Activated naive CD4-positive, alpha-beta T cell (primary cell): ENCODE results near the gene YLPM1.
A peak's percentile ranks its signal among the peaks of the same experiment; 100 is the strongest.
"Not testable (repeated sequence)": the region's sequence is repeated elsewhere in the genome, so short reads cannot be mapped to it uniquely, and the experiment has no call there.

Source experiments
- DNase-seq, 4 experiments: peaks; one replicate each; lab custom pipeline; 2025; lab: John Stamatoyannopoulos, UW

YLPM1 gene, protein sequence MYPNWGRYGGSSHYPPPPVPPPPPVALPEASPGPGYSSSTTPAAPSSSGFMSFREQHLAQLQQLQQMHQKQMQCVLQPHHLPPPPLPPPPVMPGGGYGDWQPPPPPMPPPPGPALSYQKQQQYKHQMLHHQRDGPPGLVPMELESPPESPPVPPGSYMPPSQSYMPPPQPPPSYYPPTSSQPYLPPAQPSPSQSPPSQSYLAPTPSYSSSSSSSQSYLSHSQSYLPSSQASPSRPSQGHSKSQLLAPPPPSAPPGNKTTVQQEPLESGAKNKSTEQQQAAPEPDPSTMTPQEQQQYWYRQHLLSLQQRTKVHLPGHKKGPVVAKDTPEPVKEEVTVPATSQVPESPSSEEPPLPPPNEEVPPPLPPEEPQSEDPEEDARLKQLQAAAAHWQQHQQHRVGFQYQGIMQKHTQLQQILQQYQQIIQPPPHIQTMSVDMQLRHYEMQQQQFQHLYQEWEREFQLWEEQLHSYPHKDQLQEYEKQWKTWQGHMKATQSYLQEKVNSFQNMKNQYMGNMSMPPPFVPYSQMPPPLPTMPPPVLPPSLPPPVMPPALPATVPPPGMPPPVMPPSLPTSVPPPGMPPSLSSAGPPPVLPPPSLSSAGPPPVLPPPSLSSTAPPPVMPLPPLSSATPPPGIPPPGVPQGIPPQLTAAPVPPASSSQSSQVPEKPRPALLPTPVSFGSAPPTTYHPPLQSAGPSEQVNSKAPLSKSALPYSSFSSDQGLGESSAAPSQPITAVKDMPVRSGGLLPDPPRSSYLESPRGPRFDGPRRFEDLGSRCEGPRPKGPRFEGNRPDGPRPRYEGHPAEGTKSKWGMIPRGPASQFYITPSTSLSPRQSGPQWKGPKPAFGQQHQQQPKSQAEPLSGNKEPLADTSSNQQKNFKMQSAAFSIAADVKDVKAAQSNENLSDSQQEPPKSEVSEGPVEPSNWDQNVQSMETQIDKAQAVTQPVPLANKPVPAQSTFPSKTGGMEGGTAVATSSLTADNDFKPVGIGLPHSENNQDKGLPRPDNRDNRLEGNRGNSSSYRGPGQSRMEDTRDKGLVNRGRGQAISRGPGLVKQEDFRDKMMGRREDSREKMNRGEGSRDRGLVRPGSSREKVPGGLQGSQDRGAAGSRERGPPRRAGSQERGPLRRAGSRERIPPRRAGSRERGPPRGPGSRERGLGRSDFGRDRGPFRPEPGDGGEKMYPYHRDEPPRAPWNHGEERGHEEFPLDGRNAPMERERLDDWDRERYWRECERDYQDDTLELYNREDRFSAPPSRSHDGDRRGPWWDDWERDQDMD (N-terminal part only)

DNA sequence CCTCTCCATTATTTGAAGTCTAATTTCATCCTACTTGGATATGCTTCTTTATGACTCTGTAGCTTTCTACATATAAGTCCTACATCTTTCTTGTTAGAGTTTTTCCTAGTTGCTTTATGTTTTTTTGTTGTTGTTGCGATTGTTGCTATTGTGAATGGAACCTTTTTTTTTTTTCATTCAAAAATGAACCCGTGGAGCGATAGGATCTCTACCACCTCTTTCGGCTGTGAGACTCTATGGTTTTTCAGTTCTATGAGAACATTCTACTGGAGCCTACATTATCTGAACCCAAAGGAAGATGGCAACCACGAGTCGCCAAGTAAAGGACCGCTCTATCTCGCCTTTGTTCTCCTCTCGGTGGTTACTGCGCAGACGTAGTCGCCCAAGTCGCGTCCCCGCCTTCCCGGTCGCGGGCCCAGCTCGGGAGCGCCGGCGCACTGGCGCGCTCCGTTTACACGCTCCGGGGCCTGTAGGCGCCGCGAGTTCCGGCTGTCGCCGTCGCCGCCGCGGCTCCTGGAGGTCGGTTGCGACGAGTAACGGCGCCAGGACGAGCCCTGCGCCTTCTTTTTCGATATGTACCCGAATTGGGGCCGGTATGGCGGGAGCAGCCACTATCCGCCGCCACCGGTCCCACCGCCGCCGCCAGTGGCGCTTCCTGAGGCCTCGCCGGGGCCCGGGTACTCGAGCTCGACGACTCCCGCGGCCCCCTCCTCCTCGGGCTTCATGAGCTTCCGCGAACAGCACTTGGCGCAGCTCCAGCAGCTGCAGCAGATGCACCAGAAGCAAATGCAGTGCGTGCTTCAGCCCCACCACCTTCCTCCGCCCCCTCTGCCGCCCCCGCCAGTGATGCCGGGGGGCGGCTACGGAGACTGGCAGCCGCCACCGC, at the start of gene YLPM1:
TSS of gene YLPM1 (plus strand) at position 400 of the 886 bp plus-strand sequence. CDS start at position 574, 174 bp downstream.
- peak; percentile 71 to 86 (median 81) for DNase-seq

DNA sequence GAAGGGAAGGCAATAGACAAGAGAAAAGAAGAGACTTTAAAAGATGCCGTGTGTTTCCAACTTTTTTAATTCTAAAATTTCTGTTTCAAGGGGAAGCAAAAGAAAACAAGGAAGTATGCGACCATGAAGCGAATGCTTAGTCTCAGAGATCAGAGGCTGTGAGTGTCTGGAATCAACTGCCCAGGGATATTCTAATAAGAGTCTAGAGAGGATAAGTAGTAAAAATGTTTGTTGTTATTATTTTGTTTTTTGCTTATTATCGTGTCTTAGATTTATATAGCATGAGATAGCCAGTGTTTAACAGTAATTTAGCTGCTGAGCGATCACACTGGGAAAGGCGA, 49.8 kb upstream of the YLPM1 start:
- no peak for DNase-seq

DNA sequence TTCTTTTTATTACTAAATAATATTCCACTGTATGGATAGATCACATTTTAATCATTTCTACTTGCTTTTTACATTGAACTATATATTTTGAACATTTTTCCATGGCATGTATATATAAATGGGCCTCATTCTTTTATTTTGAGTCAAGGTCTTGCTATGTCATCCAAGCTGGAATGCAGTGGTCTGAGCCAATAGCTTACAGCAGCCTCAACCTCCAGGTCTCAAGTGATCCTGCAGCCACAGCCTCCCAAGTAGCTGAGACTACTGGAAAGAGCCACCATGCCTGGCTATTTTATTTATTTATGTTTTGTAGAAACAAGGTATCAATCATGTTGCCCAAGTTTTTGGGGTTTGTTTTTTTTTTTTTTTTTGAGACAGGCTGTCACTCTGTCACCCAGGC, 42.6 kb upstream of the YLPM1 start:
- no peak for DNase-seq

DNA sequence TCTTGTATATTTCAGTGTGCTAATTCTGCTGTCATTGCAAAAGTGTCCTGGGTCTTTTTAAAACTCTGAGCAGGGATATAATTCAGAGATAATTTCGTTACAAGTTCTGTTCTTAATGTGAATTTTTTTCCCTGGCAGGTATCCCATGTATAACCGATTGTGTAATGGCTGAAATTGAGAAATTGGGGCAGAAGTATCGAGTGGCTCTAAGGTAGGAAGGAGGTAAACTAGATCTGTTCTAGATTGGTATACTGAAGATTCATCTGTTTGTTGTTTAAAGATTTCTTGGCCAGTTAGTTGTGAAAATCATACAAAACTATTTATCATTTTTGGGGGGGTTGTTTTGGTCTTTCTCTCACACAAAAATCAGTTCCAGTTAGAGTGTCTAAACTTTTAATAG, 40.0 kb upstream of the YLPM1 start:
- DNase-seq, result no peak

DNA sequence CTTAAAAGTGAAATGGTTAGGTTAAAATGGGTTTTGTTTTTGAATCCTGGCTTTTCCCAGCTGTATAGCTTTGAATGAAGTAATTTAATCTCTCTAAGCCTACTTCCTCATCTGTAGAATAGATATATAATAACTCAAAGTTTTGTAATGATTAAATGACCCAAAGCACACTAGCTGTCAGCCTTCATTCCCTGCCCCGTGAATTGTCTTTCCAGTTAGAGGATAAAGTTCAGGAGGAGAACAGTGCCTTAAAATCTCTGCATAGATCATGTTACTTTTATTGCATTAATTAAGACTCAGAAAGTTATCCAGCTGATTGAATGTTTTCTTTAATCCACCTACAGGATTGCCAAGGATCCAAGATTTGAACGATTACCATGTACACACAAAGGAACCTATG, 30.7 kb upstream of the YLPM1 start:
- no peak for DNase-seq

DNA sequence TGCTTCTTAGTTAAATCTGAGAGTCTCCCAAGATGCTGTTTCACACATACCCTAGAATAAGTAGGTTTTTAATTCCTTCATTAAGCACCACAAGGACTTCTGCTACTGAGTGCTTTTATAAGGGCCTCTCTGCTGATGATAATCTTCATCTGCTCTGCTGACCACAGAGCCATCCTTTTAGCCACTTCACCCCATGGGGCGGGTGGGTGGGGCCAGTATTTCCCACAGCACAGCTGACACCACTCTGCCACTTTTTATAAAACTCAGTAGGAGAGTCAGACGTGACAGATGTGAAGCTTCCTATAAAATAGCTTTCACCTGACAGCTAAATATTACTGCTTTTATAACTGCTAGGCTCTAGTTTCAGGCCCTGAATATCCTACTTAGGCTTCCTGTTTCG, 29.9 kb upstream of the YLPM1 start:
- no peak for DNase-seq

DNA sequence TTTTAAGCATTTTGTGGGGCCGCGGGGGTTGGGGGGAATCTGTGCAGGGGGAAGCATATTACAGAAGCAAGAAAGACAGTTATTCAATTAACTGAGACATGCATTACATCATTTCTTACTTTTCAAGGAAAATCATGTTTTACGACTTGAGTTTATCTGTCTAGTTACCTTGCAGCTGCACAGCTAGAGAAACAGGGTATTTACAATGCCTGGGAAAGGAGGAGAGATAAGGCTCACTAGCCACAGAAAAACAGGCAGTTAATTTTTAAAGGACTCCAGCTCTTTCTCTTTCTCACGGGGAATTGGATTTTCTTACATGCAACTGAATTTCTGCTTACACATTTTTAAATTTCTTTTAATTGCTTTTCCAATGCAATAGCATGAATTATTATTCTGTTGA, 28.0 kb upstream of the YLPM1 start:
- no peak for DNase-seq

DNA sequence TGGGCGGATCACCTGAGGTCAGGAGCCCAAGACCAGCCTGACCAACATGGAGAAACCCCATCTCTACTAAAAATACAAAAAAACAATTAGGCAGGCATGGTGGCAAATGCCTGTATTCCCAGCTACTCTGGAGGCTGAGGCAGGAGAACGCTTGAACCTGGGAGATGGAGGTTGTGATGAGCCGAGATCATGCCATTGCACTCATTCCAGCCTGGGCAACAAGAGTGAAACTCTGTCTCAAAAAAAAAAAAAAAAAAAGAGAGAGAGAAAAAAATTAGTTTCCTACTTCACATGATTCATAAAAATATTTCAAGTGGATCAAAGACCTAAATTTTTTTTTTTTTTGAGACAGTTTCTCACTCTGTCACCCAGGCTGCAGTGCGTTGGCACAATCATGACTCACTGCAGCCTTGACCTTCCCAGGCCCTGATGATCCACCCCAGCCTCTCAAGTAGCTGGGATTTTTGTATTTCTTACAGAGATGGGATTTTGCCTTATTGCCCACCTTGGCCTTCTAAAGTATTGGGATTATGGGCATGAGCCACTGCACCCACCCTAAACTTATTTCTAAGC, 25.3 kb upstream of the YLPM1 start:
- DNase-seq, result no peak

DNA sequence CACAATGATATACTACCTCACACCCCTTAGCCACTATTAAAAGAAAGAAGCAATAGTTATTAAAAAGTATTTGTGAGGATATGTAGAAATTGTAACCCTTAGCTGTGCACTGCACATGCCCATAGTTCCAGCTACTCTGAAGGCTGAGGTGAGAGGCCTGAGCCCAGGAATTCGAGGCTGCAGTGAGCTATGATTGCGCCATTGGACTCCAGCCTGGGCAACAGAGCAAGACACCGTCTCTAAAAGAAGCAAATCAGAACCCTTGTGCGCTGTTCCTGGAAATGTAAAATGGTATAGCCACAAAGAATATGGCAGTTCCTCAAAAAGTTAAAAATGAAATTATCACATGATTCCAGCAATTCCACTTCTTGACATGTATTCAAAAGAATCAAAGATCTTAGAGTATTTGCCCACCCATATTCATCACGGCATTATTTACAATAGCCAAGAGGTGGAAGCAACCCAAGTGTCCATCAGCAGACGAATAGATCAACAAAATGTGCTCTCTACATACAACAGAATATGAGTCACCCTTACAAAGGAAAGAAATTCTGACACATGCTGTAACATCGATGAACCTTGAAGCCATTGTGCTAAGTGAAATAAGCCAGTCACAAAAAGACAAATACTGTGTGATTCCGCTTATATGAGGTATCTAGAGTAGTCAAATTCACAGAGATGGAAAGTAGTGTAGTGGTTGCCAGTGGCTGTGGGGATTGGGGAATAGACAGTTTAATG, 23.7 kb upstream of the YLPM1 start:
- no peak for DNase-seq

DNA sequence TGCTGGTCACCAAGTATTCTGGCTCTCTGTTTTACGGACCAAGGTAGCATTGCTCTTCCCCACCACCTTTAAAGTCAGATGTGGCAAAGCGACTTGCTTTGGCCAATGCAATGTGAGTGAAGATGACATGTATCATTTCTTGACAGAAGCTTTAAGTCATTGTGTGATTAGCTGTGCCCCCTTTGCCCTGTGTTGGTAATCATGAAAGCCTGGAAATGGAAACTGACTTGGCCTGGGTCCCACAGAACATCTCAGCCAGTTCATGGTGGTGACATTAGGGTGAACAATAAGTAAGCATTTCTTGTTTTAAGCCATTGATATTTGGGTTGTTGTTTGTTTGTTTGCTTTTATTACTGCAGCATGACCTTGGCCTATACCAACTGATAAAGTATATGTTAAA, 15.9 kb upstream of the YLPM1 start:
- DNase-seq, result no peak

DNA sequence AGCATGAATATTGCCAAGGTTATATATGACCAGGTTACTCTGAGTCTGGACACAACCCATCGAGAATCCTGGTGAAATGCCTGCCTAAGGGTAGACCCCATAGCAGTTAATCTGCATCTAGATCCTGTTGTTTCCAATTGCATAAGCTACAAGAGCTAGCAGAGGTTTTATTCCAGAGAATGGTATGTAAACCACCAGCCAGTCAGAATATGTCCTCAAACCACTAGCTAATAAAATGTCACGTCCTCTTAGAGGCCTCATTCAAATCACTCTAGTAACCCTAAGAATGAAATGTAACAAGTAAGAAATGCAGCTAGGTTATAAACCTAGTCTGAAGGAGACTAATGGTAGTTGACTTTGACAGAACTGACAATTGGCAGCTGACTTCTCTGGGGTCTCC, 9.0 kb upstream of the YLPM1 start:
- no peak for DNase-seq

DNA sequence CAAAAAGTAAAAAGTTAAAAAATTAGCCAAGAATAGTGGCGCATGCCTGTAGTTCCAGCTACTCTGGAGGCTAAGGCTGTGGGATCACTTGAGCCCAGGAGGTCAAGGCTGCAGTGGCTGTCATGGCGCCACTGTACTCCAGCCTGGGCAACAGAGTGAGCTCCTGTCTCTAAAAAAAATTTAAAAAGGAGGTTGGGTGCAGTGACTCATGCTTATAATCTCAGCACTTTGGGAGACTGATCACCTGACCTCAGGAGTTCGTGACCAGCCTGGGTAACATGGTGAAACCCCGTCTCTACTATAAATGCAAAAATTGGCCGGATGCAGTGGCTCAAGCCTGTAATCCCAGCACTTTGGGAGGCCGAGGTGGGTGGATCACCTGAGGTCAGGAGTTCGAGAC, 8.2 kb upstream of the YLPM1 start:
- DNase-seq, result no peak

DNA sequence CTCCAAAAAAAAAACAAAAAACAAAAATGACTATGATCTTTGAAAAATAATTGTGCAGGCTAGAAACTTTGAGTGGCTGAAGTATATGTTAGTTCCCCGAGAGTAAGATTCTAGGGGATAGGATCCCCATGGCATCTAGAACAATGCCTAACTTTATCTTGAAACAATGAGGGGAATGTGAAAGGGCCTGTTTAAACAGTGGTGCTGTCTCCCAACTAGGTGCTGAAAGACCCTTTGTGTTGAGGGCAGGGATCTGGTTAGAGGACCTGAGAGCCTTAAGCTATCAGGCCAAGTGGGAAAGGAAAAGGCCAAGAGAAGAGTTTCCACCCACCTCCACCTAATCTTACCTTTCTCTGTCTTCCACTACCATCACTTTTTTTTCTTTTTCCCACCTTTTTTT, 6.8 kb upstream of the YLPM1 start:
- no peak for DNase-seq

DNA sequence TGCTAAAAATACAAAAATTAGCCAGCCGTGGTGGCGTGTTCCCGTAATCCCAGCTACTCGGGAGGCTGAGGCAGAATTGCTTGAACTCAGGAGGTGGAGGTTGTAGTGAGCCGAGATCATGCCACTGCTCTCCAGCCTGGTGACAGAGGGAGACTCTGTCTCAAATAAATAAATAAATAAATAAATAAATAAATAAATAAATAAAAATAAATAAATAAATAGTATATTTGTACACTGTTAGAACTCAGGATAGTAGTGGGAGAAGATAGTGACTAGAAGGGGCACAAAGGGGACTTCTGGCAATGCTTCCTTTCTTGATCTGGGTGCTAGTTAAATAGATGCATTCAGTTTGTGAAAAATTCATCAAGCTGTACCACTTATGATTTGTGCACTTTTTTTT, 4.6 kb upstream of the YLPM1 start:
- not testable (repeated sequence) for DNase-seq

DNA sequence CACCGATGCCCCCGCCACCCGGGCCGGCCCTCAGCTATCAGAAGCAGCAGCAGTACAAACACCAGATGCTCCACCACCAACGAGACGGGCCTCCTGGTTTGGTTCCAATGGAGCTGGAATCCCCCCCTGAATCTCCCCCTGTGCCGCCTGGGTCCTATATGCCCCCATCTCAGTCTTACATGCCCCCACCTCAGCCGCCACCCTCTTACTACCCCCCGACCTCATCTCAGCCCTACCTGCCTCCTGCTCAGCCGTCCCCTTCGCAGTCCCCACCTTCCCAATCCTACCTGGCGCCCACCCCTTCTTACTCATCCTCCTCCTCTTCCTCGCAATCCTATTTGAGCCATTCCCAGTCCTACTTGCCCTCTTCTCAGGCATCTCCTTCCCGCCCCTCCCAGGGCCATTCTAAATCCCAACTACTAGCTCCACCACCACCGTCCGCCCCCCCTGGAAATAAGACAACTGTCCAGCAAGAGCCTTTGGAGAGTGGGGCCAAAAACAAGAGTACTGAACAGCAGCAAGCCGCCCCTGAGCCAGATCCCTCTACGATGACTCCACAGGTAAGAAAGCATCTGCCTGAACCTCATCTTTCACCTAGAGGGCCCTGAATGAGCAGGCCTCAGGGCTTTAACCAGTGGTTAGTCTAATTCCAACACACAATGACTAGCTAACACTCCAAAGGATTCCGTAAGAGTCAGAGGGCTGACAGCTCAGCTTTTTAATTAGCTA, 851 bp downstream of the YLPM1 start:
- DNase-seq, result peak in 1 of 4 experiments; percentile 3

DNA sequence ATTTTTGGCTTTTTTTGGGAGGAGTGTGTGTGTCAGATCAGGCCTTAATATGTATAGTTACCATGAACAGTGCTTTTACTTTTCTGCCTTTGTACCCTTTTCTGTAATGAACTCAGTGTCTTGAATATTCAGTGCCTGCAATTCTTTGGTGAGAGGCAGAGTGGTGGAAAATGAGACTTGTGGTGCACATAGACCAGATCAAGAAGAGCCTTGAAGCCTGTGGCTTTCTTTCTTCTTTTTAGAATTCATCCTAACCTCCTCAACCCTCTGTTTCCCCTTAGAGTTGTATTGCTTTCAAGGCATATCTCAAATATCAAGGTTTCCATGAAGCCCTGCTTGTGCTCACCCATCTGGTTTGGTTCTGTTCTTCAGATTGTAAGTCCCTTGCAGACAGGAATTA, 2.6 kb downstream of the YLPM1 start:
- DNase-seq, result no peak

DNA sequence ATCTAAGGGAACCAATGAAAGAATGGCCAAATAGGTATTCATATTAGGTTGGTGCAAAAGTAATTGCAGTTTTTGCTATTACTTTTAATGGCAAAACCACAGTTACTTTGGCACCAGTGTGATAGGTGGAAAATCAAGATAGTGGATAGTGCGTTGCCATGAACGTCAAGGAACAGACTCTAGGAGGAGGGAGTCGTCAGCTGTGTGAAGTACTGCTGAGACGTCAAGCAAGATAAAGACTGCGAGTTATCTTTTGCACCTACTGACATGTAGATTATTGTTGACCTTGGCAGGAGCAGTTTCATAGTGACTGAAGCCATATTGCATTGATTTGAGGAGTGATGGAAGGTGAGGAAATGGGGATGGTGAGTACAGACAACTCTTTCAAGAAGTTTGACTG, 8.3 kb downstream of the YLPM1 start:
- DNase-seq, result no peak

DNA sequence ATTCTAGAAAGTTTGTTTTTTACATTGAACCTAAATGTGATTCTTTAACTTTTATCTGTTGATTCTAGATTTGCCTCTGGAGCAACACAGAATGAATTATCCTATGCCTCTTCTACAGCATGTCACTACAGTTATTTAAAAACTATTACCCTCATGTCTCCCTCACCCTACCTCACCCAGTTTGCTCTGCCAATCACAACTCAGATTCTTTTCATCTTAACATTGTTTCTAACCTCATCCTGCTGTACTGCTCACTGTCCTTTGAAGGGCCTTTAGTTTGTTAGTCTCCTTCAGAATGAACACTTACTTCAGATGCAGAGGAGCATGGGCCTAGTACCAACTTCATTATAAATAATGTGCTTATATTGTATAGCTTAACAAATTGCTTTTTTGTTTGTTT, 21.5 kb downstream of the YLPM1 start:
- DNase-seq, result no peak

DNA sequence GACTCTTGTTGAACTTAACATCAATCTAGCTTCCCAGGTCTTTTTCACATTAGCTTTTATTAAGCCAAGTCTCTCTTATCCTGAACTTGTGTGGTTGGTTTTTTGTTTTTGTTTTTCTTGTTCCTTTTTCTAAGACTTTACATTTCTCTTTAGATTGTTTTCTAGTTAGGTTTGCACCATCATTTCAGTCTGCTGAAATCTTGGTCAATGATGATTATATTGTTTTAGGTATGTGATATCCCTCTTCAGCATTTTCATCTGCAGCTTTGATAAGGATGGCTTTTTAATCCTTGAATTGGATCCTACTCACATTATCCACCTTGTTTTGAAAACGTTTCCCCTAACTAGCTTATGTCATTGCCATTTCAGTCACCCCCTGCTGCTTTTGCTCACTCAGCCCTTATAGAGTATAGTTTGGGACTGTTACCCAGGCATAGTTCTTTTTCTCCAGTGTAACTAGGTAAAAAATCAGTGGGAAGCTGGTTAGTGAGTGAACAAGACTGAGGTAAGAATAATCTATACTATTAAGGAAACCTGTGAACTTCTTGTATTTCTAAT, 22.0 kb downstream of the YLPM1 start:
- DNase-seq, result no peak
